ENCODE measurements around the gene MSX1. TPM values are rescaled to one million over a fixed set of nuclear protein-coding genes. Genes with fewer than 3 reads are reported as not detected.

MSX1 gene
- polyA plus RNA-seq, 1 donor (not counting 4 experiments of a cell fraction or from before 2014, with no cell fraction given), result not detected

- DNase-seq (ENCODE audit: low read depth, low spot score) (no peak), FAIRE-seq (no peak)
- Histone ChIP-seq H3K9me3 (ENCODE audit: control insufficient read depth, low read depth, low read length) (no peaks in the 10 kb centered on the region), H3K9me1 (ENCODE audit: control insufficient read depth, extremely low read depth, insufficient read depth, low read length) (no peaks in the 10 kb centered on the region), H2AFZ (ENCODE audit: control insufficient read depth, low read length) (no peak overlapping the region), H3K4me2 (ENCODE audit: control insufficient read depth, extremely low read depth, insufficient read depth, low read depth, low read length) (no peak overlapping the region), H3K27me3 (ENCODE audit: control insufficient read depth, extremely low read depth, insufficient read depth, low read length) (peaks cover 99% of the 10 kb centered on the region), H3K27ac (ENCODE audit: control insufficient read depth, insufficient read depth, low read length) (no peak overlapping the region), H3K79me2 (ENCODE audit: control insufficient read depth, insufficient read depth, low read length) (no peaks in the 10 kb centered on the region), H3K4me1 (ENCODE audit: control insufficient read depth, extremely low read depth, insufficient read depth, low read length) (no peaks in the 10 kb centered on the region), H4K20me1 (ENCODE audit: control insufficient read depth, extremely low read depth, insufficient read depth, low read length) (peaks cover 4% of the 10 kb centered on the region), H3K9ac (ENCODE audit: control insufficient read depth, extremely low read depth, insufficient read depth, low read length) (no peak overlapping the region), H3K4me3 (ENCODE audit: control insufficient read depth in 2 of 3, extremely low read depth in 1 of 3, insufficient read depth in 2 of 3, low read depth in 1 of 3, low read length in 3 of 3) (no peak overlapping the region), H3K36me3 (ENCODE audit: control insufficient read depth in 2 of 2, extremely low read depth in 1 of 2, insufficient read depth in 2 of 2, low read length in 2 of 2) (no peaks in the 10 kb centered on the region)
- TF ChIP-seq EZH2 (IDR thresholded peaks at IDR 0.05; ENCODE audit: low read length), result no peak
- dilution Hi-C loops (cut with MboI; ENCODE audit: extremely low pct_ligation_motif_present, low sequenced_read_pairs), result no loop called here
Observed at GRCh38 chr4:4868040-4868757, 8.7 kb downstream of the MSX1 start.

GRCh38 chr4:4868758-4869723 is 9.6 kb downstream of the MSX1 start:
- no peak for FAIRE-seq
- Histone ChIP-seq H3K79me2 (ENCODE audit: control insufficient read depth, insufficient read depth, low read length) (no peaks in the 10 kb centered on the region), H3K9ac (ENCODE audit: control insufficient read depth, extremely low read depth, insufficient read depth, low read length) (no peak overlapping the region), H3K4me2 (ENCODE audit: control insufficient read depth, extremely low read depth, insufficient read depth, low read depth, low read length) (no peak overlapping the region), H3K4me1 (ENCODE audit: control insufficient read depth, extremely low read depth, insufficient read depth, low read length) (no peaks in the 10 kb centered on the region), H2AFZ (ENCODE audit: control insufficient read depth, low read length) (no peak overlapping the region), H3K27me3 (ENCODE audit: control insufficient read depth, extremely low read depth, insufficient read depth, low read length) (peaks cover 100% of the 10 kb centered on the region), H3K27ac (ENCODE audit: control insufficient read depth, insufficient read depth, low read length) (no peak overlapping the region), H3K36me3 (ENCODE audit: control insufficient read depth in 2 of 2, extremely low read depth in 1 of 2, insufficient read depth in 2 of 2, low read length in 2 of 2) (no peaks in the 10 kb centered on the region), H3K9me1 (ENCODE audit: control insufficient read depth, extremely low read depth, insufficient read depth, low read length) (no peaks in the 10 kb centered on the region), H4K20me1 (ENCODE audit: control insufficient read depth, extremely low read depth, insufficient read depth, low read length) (peaks cover 3% of the 10 kb centered on the region), H3K4me3 (ENCODE audit: control insufficient read depth in 2 of 3, extremely low read depth in 1 of 3, insufficient read depth in 2 of 3, low read depth in 1 of 3, low read length in 3 of 3) (no peak overlapping the region), H3K9me3 (ENCODE audit: control insufficient read depth, low read depth, low read length) (no peaks in the 10 kb centered on the region)
- DNase-seq (ENCODE audit: low read depth, low spot score), result no peak
- dilution Hi-C loops (cut with MboI; ENCODE audit: extremely low pct_ligation_motif_present, low sequenced_read_pairs), result no loop called here
- TF ChIP-seq CTCF (optimal IDR thresholded peaks at IDR 0.05 in 1 of 3, IDR thresholded peaks at IDR 0.05 in 1 of 3, conservative IDR thresholded peaks at IDR 0.05 in 1 of 3; ENCODE audit: extremely low read depth in 1 of 3, insufficient read depth in 2 of 3, low read length in 3 of 3) (no peak), EZH2 (IDR thresholded peaks at IDR 0.05; ENCODE audit: low read length) (peak; percentile 82)
